GM12873 (cell line): ENCODE measurements around the gene HMMR.

Experiments used
- CTCF ChIP-seq: IDR thresholded peaks from 2 replicates; pipeline ENCODE4 v1.5.1; 2012; ENCODE audit warnings: low read depth, mild to moderate bottlenecking, moderate library complexity, low read length, control low read depth; ENCODE audit not compliant: insufficient read depth; ENCODE audit errors: missing control alignments

Gene HMMR

DNA sequence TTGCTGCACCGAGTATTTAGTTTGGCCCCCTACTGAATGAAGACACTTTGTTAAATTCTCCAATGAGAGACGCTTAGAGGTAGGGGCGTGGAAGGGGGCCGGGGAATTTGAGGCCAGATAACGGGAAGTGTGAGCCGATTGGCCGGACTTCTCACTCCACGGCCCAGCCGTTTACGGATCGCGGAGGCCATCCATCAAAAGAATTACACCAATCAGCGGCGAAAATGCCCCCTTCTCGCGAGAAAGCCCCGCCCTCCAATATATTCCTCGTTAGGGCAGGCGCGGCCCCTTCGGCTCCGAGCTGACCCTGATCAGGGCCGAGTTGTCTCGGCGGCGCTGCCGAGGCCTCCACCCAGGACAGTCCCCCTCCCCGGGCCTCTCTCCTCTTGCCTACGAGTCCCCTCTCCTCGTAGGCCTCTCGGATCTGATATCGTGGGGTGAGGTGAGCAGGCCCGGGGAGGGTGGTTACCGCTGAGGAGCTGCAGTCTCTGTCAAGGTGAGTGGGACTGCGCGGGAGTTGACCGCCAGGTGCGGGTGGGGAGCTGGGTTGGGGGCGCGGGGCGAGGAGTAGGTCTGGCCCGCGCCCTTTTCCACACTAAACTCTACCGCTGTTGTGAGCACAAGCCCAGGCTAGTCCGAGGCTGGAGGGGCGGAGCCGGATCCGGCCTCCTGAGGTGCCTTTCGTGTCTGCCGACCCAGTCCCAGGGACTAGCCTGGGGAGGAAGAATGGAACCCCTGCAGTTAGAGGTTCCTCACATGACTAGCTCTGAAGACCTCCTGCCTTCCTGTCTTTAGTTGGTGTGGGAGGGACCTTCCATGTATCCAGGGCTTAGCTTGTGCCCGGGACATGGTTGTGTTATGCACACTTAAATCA is 22.9 kb upstream of the HMMR start, which contains the start of gene CCNG1:
Gene CCNG1, plus strand, starts transcription at position 287 of the 874 bp plus-strand sequence. CDS start 1,662 bp downstream, outside the sequence.
- no peak for TF ChIP-seq CTCF

GRCh38 chr5:163439092-163439425 is 21.4 kb upstream of the HMMR start:
- TF ChIP-seq CTCF: no peak

- no peak for TF ChIP-seq CTCF
Observed at GRCh38 chr5:163440954-163441353, 19.5 kb upstream of the HMMR start.

DNA sequence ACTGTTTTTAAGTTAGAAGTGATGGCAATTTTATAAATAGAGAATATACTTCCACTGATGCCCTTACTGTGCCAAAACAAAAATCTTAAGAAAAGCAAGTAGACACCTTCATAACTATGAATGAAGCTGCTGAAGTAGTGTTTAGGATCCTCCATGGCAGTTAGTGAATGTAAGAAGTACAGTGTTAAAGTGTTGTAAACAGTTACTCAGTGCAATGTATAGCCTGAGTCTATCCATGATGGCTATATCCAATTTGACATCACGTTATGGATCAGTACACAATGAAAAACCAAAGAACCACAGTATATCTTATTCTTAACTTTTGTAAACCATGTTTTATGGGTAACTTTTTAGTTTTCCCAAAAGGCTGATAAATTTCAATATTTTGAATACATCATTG is 15.9 kb upstream of the HMMR start:
- no peak for TF ChIP-seq CTCF

DNA sequence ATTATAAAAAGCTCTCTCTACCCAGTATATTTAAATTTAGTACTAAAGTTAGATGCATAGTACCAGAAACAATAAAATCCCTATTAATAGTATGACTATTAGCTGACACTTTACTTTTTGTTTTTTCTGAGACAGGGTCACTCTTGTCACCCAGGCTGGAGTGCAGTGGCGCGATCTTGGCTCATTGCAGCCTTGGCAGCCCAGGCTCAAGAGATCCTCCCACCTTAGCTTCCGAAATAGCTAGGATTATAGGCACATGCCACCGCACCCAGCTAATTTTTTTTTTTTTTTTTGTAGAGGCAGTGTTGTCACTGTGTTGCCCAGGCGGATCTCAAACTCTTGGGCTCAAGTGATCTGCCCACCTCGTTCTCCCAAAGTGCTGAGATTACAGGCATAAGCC is 15.1 kb upstream of the HMMR start:
- no peak for TF ChIP-seq CTCF

GRCh38 chr5:163447191-163447590 is 13.2 kb upstream of the HMMR start:
- no peak for TF ChIP-seq CTCF

DNA sequence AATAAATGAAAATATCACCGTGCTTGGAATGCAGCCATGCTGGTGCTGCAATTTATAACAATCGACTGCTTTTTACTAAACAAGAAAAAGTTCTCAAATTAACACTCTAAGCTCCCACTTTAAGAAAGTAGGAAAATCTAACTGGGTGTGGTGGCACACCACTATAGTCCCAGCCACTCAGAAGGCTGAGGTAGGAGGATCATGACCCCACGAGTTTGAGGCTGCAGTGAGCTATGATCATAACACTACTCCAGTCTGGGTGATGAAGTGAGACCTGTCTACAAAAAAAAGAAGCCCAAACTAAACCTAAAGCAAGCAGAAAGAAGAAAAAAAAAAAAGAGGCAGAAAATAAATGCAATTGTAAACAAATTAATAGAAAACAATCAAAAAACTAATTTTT is 12.6 kb upstream of the HMMR start:
- no peak for TF ChIP-seq CTCF
